ENCODE data around the gene STUM. TPM values are rescaled to one million over a fixed set of nuclear protein-coding genes. Genes with fewer than 3 reads are reported as not detected.

STUM gene
- total and polyA plus RNA-seq, 2 of the 8 experiments (the other 6 are each of a cell fraction or from before 2014, with no cell fraction given), result 0.76 to 1.2 TPM

DNA sequence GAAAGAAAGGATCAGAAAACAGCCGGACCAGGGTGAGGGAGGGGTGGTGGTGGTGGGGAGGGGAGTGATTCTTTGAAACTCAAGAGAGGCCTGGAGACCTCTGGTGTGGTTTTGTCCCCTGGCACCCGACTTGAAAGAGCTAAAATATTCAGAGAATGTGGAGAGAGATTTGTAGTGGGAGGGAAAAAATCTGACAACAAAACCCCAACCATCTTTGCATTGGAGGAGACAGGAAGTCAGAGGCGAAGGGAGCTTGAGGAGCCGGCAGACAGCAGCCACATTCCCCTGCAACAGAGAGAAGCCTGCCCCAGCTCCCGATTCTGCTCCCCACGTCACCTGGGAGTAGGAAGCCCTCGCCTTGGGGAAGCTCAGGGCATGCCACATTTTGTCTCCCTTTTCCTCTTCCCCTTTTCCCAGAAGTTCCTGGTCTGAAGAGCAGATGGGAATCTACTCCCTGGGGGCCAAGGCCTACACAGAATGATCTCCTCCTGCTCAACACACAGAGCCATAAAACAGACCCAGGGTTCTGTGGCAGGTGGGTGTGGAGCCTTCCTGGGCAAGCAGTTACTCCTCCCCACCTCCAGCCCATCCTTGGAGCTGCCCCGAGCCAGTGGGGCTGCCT lies 105.6 kb downstream of the STUM start:
- peak in 1 of 2 experiments; percentile 49 for DNase-seq (ENCODE audit: low read depth in 1 of 2, low spot score in 2 of 2)
- no peaks in the 10 kb centered on the region; a peak in 1 of 7 replicates for H3K27me3 ChIP-seq (replicated peaks in 1 of 4; ENCODE audit: control insufficient read depth in 3 of 4, extremely low read depth in 1 of 4, insufficient read depth in 3 of 4, low read length in 3 of 4)
- peaks cover 7 to 38% (median 25%) of the 10 kb centered on the region in 4 experiments for H3K4me1 ChIP-seq (replicated peaks in 1 of 4; ENCODE audit: control insufficient read depth in 3 of 4, insufficient read depth in 4 of 4, low read length in 3 of 4)

More for the DNA sequence above, 105.6 kb downstream of the STUM start:
- peak overlapping the region; percentile 64; the same call in 1 of the 2 replicates for H4K8ac ChIP-seq (ENCODE audit: extremely low read depth, insufficient read depth, low read length)
- H3K36me3 ChIP-seq (ENCODE audit: control insufficient read depth in 2 of 4, insufficient read depth in 4 of 4, low read length in 3 of 4), result no peaks in the 10 kb centered on the region
- peak overlapping the region; percentile 68 for H3K18ac ChIP-seq (ENCODE audit: extremely low read depth, low read length)
- ChIA-PET CTCF (ENCODE audit: partially characterized antibody) (interaction anchor here (0.6 to 2.3 kb wide), 11 partner anchors 8 to 54 kb away, joined by 3 to 8 read pairs (median 3); no protein-coding TSS in a partner anchor), POLR2A (ENCODE audit: partially characterized antibody) (interaction anchor here (0.8 to 1.1 kb wide), 6 partner anchors 11 to 220 kb away, joined by 3 to 4 read pairs (median 4); no protein-coding TSS in a partner anchor)
- peak overlapping the region; percentile 2; the same call in 1 of the 2 replicates for H2BK20ac ChIP-seq (ENCODE audit: low read length)
- 44% methylated on average over 8 of the region's 8 CpGs; no CpG with 5 or more reads in 1 of the 2 experiments for WGBS, 2 experiments (ENCODE audit: extremely low coverage in 1 of 2, insufficient coverage in 1 of 2, insufficient read length in 1 of 2, insufficient replicate concordance in 2 of 2, low coverage in 1 of 2, low lambda C conversion rate in 2 of 2, missing lambda C conversion rate in 1 of 2)
- no peak overlapping the region for H3K14ac ChIP-seq (ENCODE audit: insufficient read length)
- peak overlapping the region; percentile 24 for H3K27ac ChIP-seq (ENCODE audit: low read depth, low read length)
- no peaks in the 10 kb centered on the region for H3K9me3 ChIP-seq (ENCODE audit: insufficient read depth in 2 of 2, low read depth in 1 of 2, low read length in 1 of 2)
- FAIRE-seq, result peak; percentile 36
- no peaks in the 10 kb centered on the region for H3K79me1 ChIP-seq (ENCODE audit: low read depth, low read length)
- H3K4me2 ChIP-seq (ENCODE audit: insufficient read depth in 1 of 2, low read depth in 2 of 2, low read length in 2 of 2), result peak overlapping the region; percentile 1 to 46; a peak in 2 of 4 replicates
- H3K23ac ChIP-seq (ENCODE audit: insufficient read length), result no peak overlapping the region
- peak overlapping the region; percentile 53 for H3K4ac ChIP-seq (replicated peaks; ENCODE audit: insufficient read length, low read depth, low read length)
- H3K23me2 ChIP-seq (ENCODE audit: low read depth, low read length), result no peaks in the 10 kb centered on the region
- no peak overlapping the region for H2AFZ ChIP-seq (ENCODE audit: low read length)
- peak overlapping the region; percentile 99 for H4K91ac ChIP-seq (replicated peaks; ENCODE audit: insufficient read length, low read length)
- no peak overlapping the region for H3K56ac ChIP-seq (replicated peaks; ENCODE audit: insufficient read length, low read depth, low read length)
- peak overlapping the region; percentile 96; the same call in 1 of the 2 replicates for H2BK15ac ChIP-seq (ENCODE audit: low read length)
- peak overlapping the region; percentile 92 for H2BK5ac ChIP-seq (ENCODE audit: low read depth, low read length)
- no peak overlapping the region for H4K5ac ChIP-seq (ENCODE audit: insufficient read length, low read depth, low read length)
- H3K9ac ChIP-seq (replicated peaks in 1 of 4; ENCODE audit: extremely low read depth in 1 of 4, low read depth in 3 of 4, low read length in 3 of 4), result no peak overlapping the region
- peak; percentile 75 for TF ChIP-seq TEAD4 (IDR thresholded peaks at IDR 0.05; ENCODE audit: low read depth, low read length)
- 0 out of 2 replicates have a peak, but pooled peaks have one; percentile 15 for TF ChIP-seq TAF1 (IDR thresholded peaks at IDR 0.05; ENCODE audit: low read depth, low read length)
- peak; percentile 45; the same call in 1 of the 2 replicates for TF ChIP-seq SP1 (IDR thresholded peaks at IDR 0.05; ENCODE audit: low read depth, low read length)
- 0 out of 2 replicates have a peak, but pooled peaks have one; percentile 49 for TF ChIP-seq TBP (IDR thresholded peaks at IDR 0.05; ENCODE audit: low read depth, low read length)
- no peak for TF ChIP-seq POU5F1 (IDR thresholded peaks at IDR 0.05; ENCODE audit: low read depth, low read length)
- peak in 1 of 2 experiments; percentile 52; a peak in 1 of 3 replicates for TF ChIP-seq POLR2A (IDR thresholded peaks at IDR 0.05; ENCODE audit: control extremely low read depth in 1 of 2, low read depth in 2 of 2, low read length in 2 of 2)
- TF ChIP-seq BRCA1 (IDR thresholded peaks at IDR 0.05; ENCODE audit: low read depth, low read length), result no peak
- TF ChIP-seq POLR2AphosphoS5 (IDR thresholded peaks at IDR 0.05; ENCODE audit: low read depth, low read length), result peak; percentile 40; the same call in 1 of the 2 replicates
- TF ChIP-seq KDM4A (IDR thresholded peaks at IDR 0.05; ENCODE audit: low read depth, low read length, severe bottlenecking), result no peak
- H3K79me2 ChIP-seq (ENCODE audit: control insufficient read depth in 1 of 2, insufficient read depth in 2 of 2, low read length in 2 of 2), result no peaks in the 10 kb centered on the region
- peak overlapping the region; percentile 89 for H2BK12ac ChIP-seq (ENCODE audit: low read depth, low read length)
- peak overlapping the region; percentile 9 for H2BK120ac ChIP-seq (replicated peaks; ENCODE audit: low read depth, low read length)
- no peak overlapping the region for H3K4me3 ChIP-seq (ENCODE audit: extremely low read depth in 1 of 4, insufficient read depth in 2 of 4, low read depth in 3 of 4, low read length in 4 of 4)
- peaks cover 0 to 3% of the 10 kb centered on the region in 2 experiments for H4K20me1 ChIP-seq (replicated peaks in 1 of 2; ENCODE audit: control insufficient read depth in 1 of 2, insufficient read depth in 2 of 2, low read length in 2 of 2)
- H2AK5ac ChIP-seq (ENCODE audit: low read depth, low read length), result peak overlapping the region; percentile 61

Data from H1 (cell line).